ENCODE results near the gene CUL5. TPM values are rescaled to one million over a fixed set of nuclear protein-coding genes. Genes with fewer than 3 reads are reported as not detected.
A peak's percentile ranks its signal among the peaks of the same experiment; 100 is the strongest.

Gene CUL5
- 10 to 100 TPM; 12.5 to 35.5 (median 24.1) TPM for total RNA-seq

- DNase-seq, result peak; percentile 93 to 99
- H3K9me3 ChIP-seq, result no peaks in the 10 kb centered on the region
- 0 to 1% methylated on average over 8 to 53 of the region's 72 CpGs for WGBS, 2 donors
- peak within 1 kb of the TSS; percentile 94 to 98 (median 96) for H3K27ac ChIP-seq
- no peaks in the 10 kb centered on the region for H3K27me3 ChIP-seq
- peak in 2 of 4 donors; percentile 74 to 89 for TF ChIP-seq POLR2A (IDR thresholded peaks at IDR 0.05)
- TF ChIP-seq POLR2AphosphoS5 (IDR thresholded peaks at IDR 0.05), result peak; percentile 67 to 77
- TF ChIP-seq CTCF (IDR thresholded peaks at IDR 0.05), result peak; percentile 87 to 97 (median 94)
- peak in 1 of 4 donors; percentile 41 for TF ChIP-seq EP300 (IDR thresholded peaks at IDR 0.05)
- peaks cover 39 to 48% (median 41%) of the 10 kb centered on the region in 4 donors for H3K4me1 ChIP-seq
- ATAC-seq (ENCODE audit: low FRiP score in 2 of 2), result peak; percentile 98
- H3K4me3 ChIP-seq, result peak within 1 kb of the TSS; percentile 43 to 98 (median 85)
- no peaks in the 10 kb centered on the region for H3K36me3 ChIP-seq
Observed at GRCh38 chr11:108008656-108009496, at the start of gene CUL5. TSS of gene CUL5 (plus strand) at chr11:108008898. CDS start at chr11:108009349, 451 bp downstream.

- Histone ChIP-seq H3K36me3 (no peaks in the 10 kb centered on the region), H3K4me1 (peaks cover 0 to 4% (median 0%) of the 10 kb centered on the region in 4 donors), H3K27me3 (no peaks in the 10 kb centered on the region), H3K9me3 (no peaks in the 10 kb centered on the region), H3K27ac (no peak overlapping the region), H3K4me3 (no peak overlapping the region)
- 71 to 87% methylated on average over 3 of the region's 3 CpGs for WGBS, 2 donors
- no peak for DNase-seq
- TF ChIP-seq POLR2AphosphoS5 (IDR thresholded peaks at IDR 0.05) (no peak), POLR2A (IDR thresholded peaks at IDR 0.05) (no peak), EP300 (IDR thresholded peaks at IDR 0.05) (no peak), CTCF (IDR thresholded peaks at IDR 0.05) (no peak)
- no peak for ATAC-seq (ENCODE audit: low FRiP score in 2 of 2)
Observed at GRCh38 chr11:107961480-107961879, 47.2 kb upstream of the CUL5 start.

GRCh38 chr11:107962181-107962580 lies 46.5 kb upstream of the CUL5 start:
- ATAC-seq (ENCODE audit: low FRiP score in 2 of 2) (no peak), DNase-seq (no peak)
- H3K36me3 ChIP-seq, result no peaks in the 10 kb centered on the region
- 84 to 87% methylated on average over 1 of the region's 1 CpG for WGBS, 2 donors
- no peaks in the 10 kb centered on the region for H3K4me1 ChIP-seq
- TF ChIP-seq CTCF (IDR thresholded peaks at IDR 0.05) (no peak), EP300 (IDR thresholded peaks at IDR 0.05) (no peak), POLR2AphosphoS5 (IDR thresholded peaks at IDR 0.05) (no peak), POLR2A (IDR thresholded peaks at IDR 0.05) (no peak)
- H3K27me3 ChIP-seq, result no peaks in the 10 kb centered on the region
- no peak overlapping the region for H3K27ac ChIP-seq
- H3K4me3 ChIP-seq, result no peak overlapping the region
- no peaks in the 10 kb centered on the region for H3K9me3 ChIP-seq

DNA sequence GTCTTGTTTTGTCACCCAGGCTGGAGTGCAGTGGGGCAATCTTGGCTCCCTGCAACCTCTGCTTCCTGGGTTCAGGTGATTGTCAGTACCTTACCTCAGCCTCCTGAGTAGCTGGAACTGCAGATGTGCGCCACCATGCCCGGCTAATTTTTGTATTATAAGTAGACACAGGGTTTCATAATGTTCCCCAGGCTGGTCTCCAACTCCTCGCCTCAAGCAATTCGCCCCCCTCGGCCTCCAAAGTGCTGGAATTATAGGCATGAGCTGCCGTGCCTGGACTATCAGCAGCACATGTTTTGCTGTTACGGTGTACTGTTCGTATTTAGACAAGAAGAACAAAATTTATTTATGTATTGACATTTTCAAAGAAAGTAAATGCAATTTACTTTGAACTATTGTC lies 45.6 kb upstream of the CUL5 start:
- Histone ChIP-seq H3K27me3 (no peaks in the 10 kb centered on the region), H3K27ac (no peak overlapping the region), H3K9me3 (no peaks in the 10 kb centered on the region), H3K4me1 (no peaks in the 10 kb centered on the region), H3K4me3 (no peak overlapping the region), H3K36me3 (no peaks in the 10 kb centered on the region)
- WGBS, 2 donors, result 81 to 84% methylated on average over 7 to 8 of the region's 8 CpGs
- DNase-seq, result no peak
- TF ChIP-seq EP300 (IDR thresholded peaks at IDR 0.05), result no peak
- no peak for TF ChIP-seq POLR2AphosphoS5 (IDR thresholded peaks at IDR 0.05)
- TF ChIP-seq POLR2A (IDR thresholded peaks at IDR 0.05), result no peak
- TF ChIP-seq CTCF (IDR thresholded peaks at IDR 0.05), result no peak
- no peak for ATAC-seq (ENCODE audit: low FRiP score in 2 of 2)
